D721Med (cell line): Measurements from ENCODE around the gene CD80.

Experiments
- DNase-seq: peaks from one replicate; pipeline ENCODE4 v3.0.0; 2011; ENCODE audit warnings: low spot score; ENCODE audit not compliant: insufficient read length
- FAIRE-seq: peaks from 2 replicates; lab custom pipeline; 2011; peaks lifted over from hg19 to GRCh38; lab: Jason Lieb, UNC
- TF ChIP-seq, protein P1 (sequence below): IDR thresholded peaks from 2 replicates; pipeline ENCODE4 v1.5.1; 2012; ENCODE audit warnings: mild to moderate bottlenecking, control low read depth; ENCODE audit not compliant: insufficient read depth; ENCODE audit errors: missing control alignments

CD80 gene

GRCh38 chr3:119531151-119531550 lies 28.3 kb downstream of the CD80 start:
- TF ChIP-seq, protein P1, sequence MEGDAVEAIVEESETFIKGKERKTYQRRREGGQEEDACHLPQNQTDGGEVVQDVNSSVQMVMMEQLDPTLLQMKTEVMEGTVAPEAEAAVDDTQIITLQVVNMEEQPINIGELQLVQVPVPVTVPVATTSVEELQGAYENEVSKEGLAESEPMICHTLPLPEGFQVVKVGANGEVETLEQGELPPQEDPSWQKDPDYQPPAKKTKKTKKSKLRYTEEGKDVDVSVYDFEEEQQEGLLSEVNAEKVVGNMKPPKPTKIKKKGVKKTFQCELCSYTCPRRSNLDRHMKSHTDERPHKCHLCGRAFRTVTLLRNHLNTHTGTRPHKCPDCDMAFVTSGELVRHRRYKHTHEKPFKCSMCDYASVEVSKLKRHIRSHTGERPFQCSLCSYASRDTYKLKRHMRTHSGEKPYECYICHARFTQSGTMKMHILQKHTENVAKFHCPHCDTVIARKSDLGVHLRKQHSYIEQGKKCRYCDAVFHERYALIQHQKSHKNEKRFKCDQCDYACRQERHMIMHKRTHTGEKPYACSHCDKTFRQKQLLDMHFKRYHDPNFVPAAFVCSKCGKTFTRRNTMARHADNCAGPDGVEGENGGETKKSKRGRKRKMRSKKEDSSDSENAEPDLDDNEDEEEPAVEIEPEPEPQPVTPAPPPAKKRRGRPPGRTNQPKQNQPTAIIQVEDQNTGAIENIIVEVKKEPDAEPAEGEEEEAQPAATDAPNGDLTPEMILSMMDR = no peak
- FAIRE-seq = no peak
- no peak for DNase-seq

- no peak for FAIRE-seq
- no peak for DNase-seq
- TF ChIP-seq, protein P1 = no peak
These were observed 29.0 kb downstream of the CD80 start for GRCh38 chr3:119530456-119530855.

GRCh38 chr3:119529883-119530282 lies 29.5 kb downstream of the CD80 start:
- no peak for FAIRE-seq
- TF ChIP-seq, protein P1 = no peak
- DNase-seq = no peak

GRCh38 chr3:119527714-119528113 lies 31.7 kb downstream of the CD80 start:
- DNase-seq (no peak), FAIRE-seq (no peak)
- TF ChIP-seq, protein P1 = no peak

GRCh38 chr3:119524931-119525662 lies 34.3 kb downstream of the CD80 start:
- FAIRE-seq (no peak), DNase-seq (no peak)
- TF ChIP-seq, protein P1 = peak; percentile 20

GRCh38 chr3:119518026-119518425 lies 41.4 kb downstream of the CD80 start:
- TF ChIP-seq, protein P1 = no peak
- DNase-seq (no peak), FAIRE-seq (no peak)

GRCh38 chr3:119517112-119517511 lies 42.3 kb downstream of the CD80 start:
- TF ChIP-seq, protein P1 = no peak
- DNase-seq = no peak
- FAIRE-seq = no peak
